Suprapubic skin (tissue), 4 donors: ENCODE results near the gene WNT2B. TPM values are rescaled to one million over a fixed set of nuclear protein-coding genes. Genes with fewer than 3 reads are reported as not detected.
"Not testable (repeated sequence)": the region's sequence is repeated elsewhere in the genome, so short reads cannot be mapped to it uniquely, and the experiment has no call there.

ENCODE experiments used
- DNase-seq, 2 donors: peaks; one replicate each; pipeline ENCODE4 v3.0.0-alpha.2; 2019; ENCODE audit warnings: low spot score in 2 of 2
- H3K27ac ChIP-seq: fragments of 200-600 bp; sonication (generic); one replicate; pipeline ENCODE4 v1.5.1; 2019
- H3K27me3 ChIP-seq: fragments of 200-600 bp; sonication (generic); one replicate; pipeline ENCODE4 v1.5.1; 2019
- H3K36me3 ChIP-seq: fragments of 200-600 bp; sonication (generic); one replicate; pipeline ENCODE4 v1.5.1; 2019
- H3K4me1 ChIP-seq: fragments of 200-600 bp; sonication (generic); one replicate; pipeline ENCODE4 v1.5.1; 2019
- H3K4me3 ChIP-seq: fragments of 200-600 bp; sonication (generic); one replicate; pipeline ENCODE4 v1.5.1; 2019; ENCODE audit warnings: mild to moderate bottlenecking
- H3K9me3 ChIP-seq: fragments of 200-600 bp; sonication (generic); one replicate; pipeline ENCODE4 v1.5.1; 2019
- CTCF ChIP-seq, 2 donors: fragments of 200-600 bp in 1 of 2; fragments of 450-650 bp in 1 of 2; sonication (generic) in 1 of 2; IDR thresholded peaks; one replicate each; pipeline ENCODE4 v1.5.1; 2016 to 2019; ENCODE audit warnings: antibody characterized with exemption in 2 of 2, mild to moderate bottlenecking in 1 of 2, moderate library complexity in 1 of 2
- EP300 ChIP-seq: sonication (generic); formaldehyde crosslinking; IDR thresholded peaks from one replicate; pipeline ENCODE4 v1.6.1; 2017; ENCODE audit warnings: antibody characterized with exemption
- POLR2A ChIP-seq, 2 donors: fragments of 450-650 bp; IDR thresholded peaks; one replicate each; pipeline ENCODE4 v1.6.1; 2017; ENCODE audit warnings: antibody characterized with exemption in 2 of 2, mild to moderate bottlenecking in 2 of 2, moderate library complexity in 2 of 2
- POLR2AphosphoS5 ChIP-seq, 3 donors: sonication (generic); formaldehyde crosslinking; IDR thresholded peaks; one replicate each; pipeline ENCODE4 v1.6.1; 2017; ENCODE audit warnings: antibody characterized with exemption in 3 of 3
- WGBS: methylation state at CpG from one replicate; pipeline ENCODE4 v1.1.5; 2018; 5-methylcytosine and 5-hydroxymethylcytosine counted together
- total RNA-seq, 4 donors: library from RNA; depleted of rRNA; stranded (reverse); fragments of >200 nt; gene quantifications; one replicate each; pipeline ENCODE4 v1.1.0, GENCODE V29; 2016

The WNT2B gene
- total RNA-seq, 4 donors from 2014 or later: 18.6 to 57.9 (median 38.8) TPM

- peaks cover 65% of the 10 kb centered on the region for H3K4me1 ChIP-seq
- 37% methylated on average over 5 of the region's 5 CpGs for WGBS
Observed at GRCh38 chr1:112465122-112465521, 43.6 kb upstream of the WNT2B start.

GRCh38 chr1:112466078-112466660 is 42.6 kb upstream of the WNT2B start:
- H3K27me3 ChIP-seq: no peaks in the 10 kb centered on the region
- DNase-seq: peak; percentile 98
- no peaks in the 10 kb centered on the region for H3K9me3 ChIP-seq
- peaks cover 57% of the 10 kb centered on the region for H3K4me1 ChIP-seq
- WGBS: under 1% methylated on average over 26 of the region's 31 CpGs
- peak overlapping the region; percentile 49 for H3K4me3 ChIP-seq
- H3K27ac ChIP-seq: peak overlapping the region; percentile 93
- TF ChIP-seq POLR2AphosphoS5 (IDR thresholded peaks at IDR 0.05): peak in 2 of 3 donors; percentile 78 to 87
- TF ChIP-seq CTCF (IDR thresholded peaks at IDR 0.05): peak; percentile 76 to 96
- no peak for TF ChIP-seq POLR2A (IDR thresholded peaks at IDR 0.05)
- H3K36me3 ChIP-seq: no peaks in the 10 kb centered on the region

More at GRCh38 chr1:112465122-112465521, 43.6 kb upstream of the WNT2B start:
- no peaks in the 10 kb centered on the region for H3K9me3 ChIP-seq
- H3K4me3 ChIP-seq: no peak overlapping the region
- H3K36me3 ChIP-seq: no peaks in the 10 kb centered on the region
- no peaks in the 10 kb centered on the region for H3K27me3 ChIP-seq
- no peak for TF ChIP-seq POLR2A (IDR thresholded peaks at IDR 0.05)
- no peak for TF ChIP-seq CTCF (IDR thresholded peaks at IDR 0.05)
- TF ChIP-seq POLR2AphosphoS5 (IDR thresholded peaks at IDR 0.05): no peak
- no peak for TF ChIP-seq EP300
- peak overlapping the region; percentile 93 for H3K27ac ChIP-seq
- no peak for DNase-seq

- H3K9me3 ChIP-seq, H3K36me3 ChIP-seq, DNase-seq, H3K27ac ChIP-seq, H3K27me3 ChIP-seq, H3K4me3 ChIP-seq: not testable (repeated sequence)
- peaks cover 16% of the 10 kb centered on the region for H3K4me1 ChIP-seq
- 66% methylated on average over 7 of the region's 7 CpGs for WGBS
Observed at GRCh38 chr1:112470324-112470723, 38.4 kb upstream of the WNT2B start.

GRCh38 chr1:112470966-112471365 is 37.8 kb upstream of the WNT2B start:
- H3K4me3 ChIP-seq: no peak overlapping the region
- TF ChIP-seq CTCF (IDR thresholded peaks at IDR 0.05) (no peak), EP300 (no peak), POLR2AphosphoS5 (IDR thresholded peaks at IDR 0.05) (no peak), POLR2A (IDR thresholded peaks at IDR 0.05) (no peak)
- H3K4me1 ChIP-seq: peaks cover 9% of the 10 kb centered on the region
- no peaks in the 10 kb centered on the region for H3K36me3 ChIP-seq
- WGBS: 84% methylated on average over 3 of the region's 3 CpGs
- H3K27me3 ChIP-seq: no peaks in the 10 kb centered on the region
- no peak for DNase-seq
- no peaks in the 10 kb centered on the region for H3K9me3 ChIP-seq
- H3K27ac ChIP-seq: no peak overlapping the region

GRCh38 chr1:112472142-112472541 is 36.6 kb upstream of the WNT2B start:
- H3K4me3 ChIP-seq: no peak overlapping the region
- no peak for TF ChIP-seq EP300
- TF ChIP-seq POLR2AphosphoS5 (IDR thresholded peaks at IDR 0.05): no peak
- TF ChIP-seq POLR2A (IDR thresholded peaks at IDR 0.05): no peak
- TF ChIP-seq CTCF (IDR thresholded peaks at IDR 0.05): no peak
- DNase-seq: no peak
- H3K4me1 ChIP-seq: no peaks in the 10 kb centered on the region
- no peaks in the 10 kb centered on the region for H3K27me3 ChIP-seq
- no peak overlapping the region for H3K27ac ChIP-seq
- H3K9me3 ChIP-seq: peaks cover under 1% of the 10 kb centered on the region
- WGBS: 88% methylated on average over 1 of the region's 1 CpG
- H3K36me3 ChIP-seq: no peaks in the 10 kb centered on the region

GRCh38 chr1:112477550-112477949 is 31.2 kb upstream of the WNT2B start:
- Histone ChIP-seq H3K4me3 (no peak overlapping the region), H3K27ac (no peak overlapping the region), H3K27me3 (no peaks in the 10 kb centered on the region), H3K9me3 (peaks cover 14% of the 10 kb centered on the region), H3K36me3 (no peaks in the 10 kb centered on the region), H3K4me1 (no peaks in the 10 kb centered on the region)
- TF ChIP-seq CTCF (IDR thresholded peaks at IDR 0.05) (no peak), POLR2AphosphoS5 (IDR thresholded peaks at IDR 0.05) (no peak), EP300 (no peak), POLR2A (IDR thresholded peaks at IDR 0.05) (no peak)
- no peak for DNase-seq
